Transverse colon (tissue), 4 donors: ENCODE data around the gene IFTAP. TPM values are rescaled to one million over a fixed set of nuclear protein-coding genes. Genes with fewer than 3 reads are reported as not detected.

Experiments
- DNase-seq: peaks from one replicate; pipeline ENCODE4 v3.0.0-alpha.2; 2019
- H3K27ac ChIP-seq, 4 donors: fragments of 200-600 bp; sonication (generic); 2 replicates each; pipeline ENCODE4 v1.5.1; 2016 to 2018; ENCODE audit warnings: inconsistent platforms in 4 of 4
- H3K27me3 ChIP-seq: fragments of 200-600 bp; sonication (generic); 2 replicates; pipeline ENCODE4 v1.5.1; 2017; ENCODE audit warnings: inconsistent platforms
- H3K36me3 ChIP-seq, 4 donors: fragments of 200-600 bp; sonication (generic); 2 replicates each; pipeline ENCODE4 v1.5.1; 2017 to 2019; ENCODE audit warnings: inconsistent platforms in 4 of 4
- H3K4me1 ChIP-seq, 4 donors: fragments of 200-600 bp; sonication (generic); 2 replicates each; pipeline ENCODE4 v1.5.1; 2017 to 2020; ENCODE audit warnings: inconsistent platforms in 4 of 4
- H3K4me3 ChIP-seq, 4 donors: fragments of 200-600 bp; sonication (generic); 1 replicate in 1 of 4; 2 replicates in 3 of 4; pipeline versions ENCODE4 v1.5.1 to v1.6.1; 2017 to 2019; ENCODE audit warnings: inconsistent platforms in 4 of 4
- H3K9me3 ChIP-seq, 2 donors: fragments of 200-600 bp; sonication (generic); 2 replicates each; pipeline ENCODE4 v1.5.1; 2017 to 2019; ENCODE audit warnings: inconsistent platforms in 2 of 2
- CTCF ChIP-seq, 5 experiments: fragments of 200-600 bp in 3 of 5; fragments of 450-650 bp in 2 of 5; sonication (generic) in 3 of 5; IDR thresholded peaks; 1 replicate in 2 of 5; 2 replicates in 3 of 5; pipeline ENCODE4 v1.5.1; 2016 to 2017; ENCODE audit warnings: antibody characterized with exemption in 5 of 5, inconsistent platforms in 3 of 5, mild to moderate bottlenecking in 2 of 5, moderate library complexity in 1 of 5
- EP300 ChIP-seq: sonication (generic); formaldehyde crosslinking; IDR thresholded peaks from one replicate; pipeline ENCODE4 v1.6.1; 2017; ENCODE audit warnings: antibody characterized with exemption, low read depth
- POLR2A ChIP-seq: fragments of 450-650 bp; IDR thresholded peaks from one replicate; pipeline ENCODE4 v1.6.1; 2016; ENCODE audit warnings: antibody characterized with exemption, mild to moderate bottlenecking, moderate library complexity
- POLR2AphosphoS5 ChIP-seq, 3 donors: sonication (generic); formaldehyde crosslinking; IDR thresholded peaks; one replicate each; pipeline ENCODE4 v1.6.1; 2016; ENCODE audit warnings: antibody characterized with exemption in 3 of 3
- WGBS, 2 donors: methylation state at CpG; one replicate each; pipeline ENCODE4 v1.1.5; 2018; ENCODE audit warnings: low coverage in 1 of 2; 5-methylcytosine and 5-hydroxymethylcytosine counted together
- in situ Hi-C, 4 donors: fragments of 200-750 bp; cut with MboI; loops; one replicate each; pipeline versions ENCODE4 v1.15.0 to v1.15.1; 2017; ENCODE audit warnings: low sequenced_read_pairs in 3 of 4, low pct_ligation_motif_present in 1 of 4, low pct_unique_long_range_greater_than_20kb in 1 of 4
- intact Hi-C: fragments of 100-400 bp; cut with DNase I; formaldehyde crosslinking; loops from one replicate; pipeline ENCODE4 v1.15.1; 2023; ENCODE audit warnings: low total_unique reads
- total RNA-seq, 4 donors: library from RNA; depleted of rRNA; stranded (reverse); fragments of >200 nt; gene quantifications; one replicate each; pipeline ENCODE4 v1.1.0, GENCODE V29; 2016

Gene IFTAP
- total RNA-seq, 4 donors from 2014 or later: 11.5 to 76.3 (median 16.0) TPM

GRCh38 chr11:36702330-36703054 lies 108.2 kb downstream of the IFTAP start:
- no peak overlapping the region for H3K4me3 ChIP-seq
- no peaks in the 10 kb centered on the region for H3K9me3 ChIP-seq
- DNase-seq: no peak
- in situ Hi-C loops: loop anchor here in 1 of 4 donors (10.0 kb wide), 1 partner anchor 52 kb away; no protein-coding TSS in a partner anchor
- no peak overlapping the region for H3K27ac ChIP-seq
- 40 to 50% methylated on average over 2 to 5 of the region's 5 CpGs for WGBS, 2 donors
- no peaks in the 10 kb centered on the region for H3K27me3 ChIP-seq
- H3K36me3 ChIP-seq: no peaks in the 10 kb centered on the region
- TF ChIP-seq EP300: no peak
- TF ChIP-seq CTCF (IDR thresholded peaks at IDR 0.05): peak; percentile 57 to 80 (median 74)
- TF ChIP-seq POLR2A: no peak
- no peak for TF ChIP-seq POLR2AphosphoS5 (IDR thresholded peaks at IDR 0.05)
- intact Hi-C loops: loop anchor here (2.0 kb wide), 1 partner anchor 44 kb away; no protein-coding TSS in a partner anchor
- peaks cover 0 to 12% (median 0%) of the 10 kb centered on the region in 4 donors for H3K4me1 ChIP-seq

GRCh38 chr11:36703055-36703404 lies 108.7 kb downstream of the IFTAP start:
- WGBS, 2 donors: 34 to 37% methylated on average over 4 of the region's 4 CpGs
- no peak overlapping the region for H3K27ac ChIP-seq
- no peak overlapping the region for H3K4me3 ChIP-seq
- in situ Hi-C loops: loop anchor here in 1 of 4 donors (10.0 kb wide), 1 partner anchor 52 kb away; no protein-coding TSS in a partner anchor
- no peaks in the 10 kb centered on the region for H3K36me3 ChIP-seq
- no peaks in the 10 kb centered on the region for H3K27me3 ChIP-seq
- peaks cover 0 to 12% (median 0%) of the 10 kb centered on the region in 4 donors for H3K4me1 ChIP-seq
- intact Hi-C loops: loop anchor here (2.0 kb wide), 1 partner anchor 44 kb away; no protein-coding TSS in a partner anchor
- no peak for TF ChIP-seq EP300
- no peak for TF ChIP-seq CTCF (IDR thresholded peaks at IDR 0.05)
- no peak for TF ChIP-seq POLR2A
- TF ChIP-seq POLR2AphosphoS5 (IDR thresholded peaks at IDR 0.05): no peak
- no peaks in the 10 kb centered on the region for H3K9me3 ChIP-seq
- no peak for DNase-seq

Other genes with a start within 250 kb of the IFTAP start
- gene TRAF6, start 84.2 kb upstream of the IFTAP start, total RNA-seq: 10 to 100 TPM in 2 of 4 donors, 1 to 10 TPM in 1, under 1 TPM in 1; 0.80 to 16.4 (median 10.4) TPM
- 1 to 10 TPM in 3 of 4 donors, under 1 TPM in 1; 0.60 to 3.2 (median 1.5) TPM for gene RAG1, start 26.5 kb upstream of the IFTAP start, total RNA-seq
- gene RAG2, start 3.7 kb downstream of the IFTAP start, total RNA-seq: not detected